Stomach smooth muscle (tissue), 2 donors: ENCODE measurements around the gene OBSCN.
A peak's percentile ranks its signal among the peaks of the same experiment; 100 is the strongest.

ENCODE experiments used
- H3K27ac ChIP-seq: one replicate; pipeline ENCODE4 v1.7.0; 2013; ENCODE audit warnings: mild to moderate bottlenecking, low read length, inconsistent platforms
- H3K27me3 ChIP-seq, 2 donors: one replicate each; pipeline ENCODE4 v1.7.0; 2013; ENCODE audit warnings: low read length in 2 of 2; ENCODE audit not compliant: insufficient read depth in 2 of 2, control insufficient read depth in 1 of 2
- H3K36me3 ChIP-seq, 2 donors: one replicate each; pipeline ENCODE4 v1.7.0; 2013; ENCODE audit warnings: low read length in 2 of 2; ENCODE audit not compliant: control insufficient read depth in 2 of 2, insufficient read depth in 2 of 2
- H3K4me1 ChIP-seq: one replicate; pipeline ENCODE4 v1.7.0; 2013; ENCODE audit warnings: low read length; ENCODE audit not compliant: control insufficient read depth, insufficient read depth
- H3K4me3 ChIP-seq, 2 donors: one replicate each; pipeline ENCODE4 v1.7.0; 2013; ENCODE audit warnings: low read length in 2 of 2
- H3K9ac ChIP-seq, 2 donors: one replicate each; pipeline ENCODE4 v1.7.0; 2013; ENCODE audit warnings: low read length in 2 of 2, mild to moderate bottlenecking in 1 of 2
- H3K9me3 ChIP-seq, 2 donors: one replicate each; pipeline ENCODE4 v1.7.0; 2013; ENCODE audit warnings: low read length in 2 of 2; ENCODE audit not compliant: control insufficient read depth in 2 of 2
- donor health status: healthy.
- donor health status: Pancreatic carcinoma.

Gene OBSCN

GRCh38 chr1:228209657-228210056, 1.8 kb downstream of the OBSCN start:
- peaks cover 9 to 13% of the 10 kb centered on the region in 2 donors for H3K27me3 ChIP-seq
- no peak overlapping the region for H3K4me3 ChIP-seq
- no peaks in the 10 kb centered on the region for H3K9me3 ChIP-seq

GRCh38 chr1:228210076-228210651, 2.3 kb downstream of the OBSCN start:
- Histone ChIP-seq H3K9ac (no peak overlapping the region), H3K27me3 (peaks cover 9 to 13% of the 10 kb centered on the region in 2 donors), H3K36me3 (no peaks in the 10 kb centered on the region), H3K27ac (no peak overlapping the region), H3K4me1 (peaks cover 12% of the 10 kb centered on the region), H3K9me3 (no peaks in the 10 kb centered on the region), H3K4me3 (no peak overlapping the region)

More at GRCh38 chr1:228209657-228210056, 1.8 kb downstream of the OBSCN start:
- Histone ChIP-seq H3K27ac (no peak overlapping the region), H3K4me1 (peaks cover 12% of the 10 kb centered on the region), H3K36me3 (no peaks in the 10 kb centered on the region), H3K9ac (no peak overlapping the region)

GRCh38 chr1:228210712-228211530, 3.1 kb downstream of the OBSCN start:
- Histone ChIP-seq H3K27me3 (peaks cover 9 to 13% of the 10 kb centered on the region in 2 donors), H3K9ac (no peak overlapping the region), H3K27ac (no peak overlapping the region), H3K36me3 (no peaks in the 10 kb centered on the region), H3K4me3 (no peak overlapping the region), H3K4me1 (peaks cover 12% of the 10 kb centered on the region), H3K9me3 (no peaks in the 10 kb centered on the region)

GRCh38 chr1:228211531-228212414, 3.9 kb downstream of the OBSCN start:
- H3K9me3 ChIP-seq, result no peaks in the 10 kb centered on the region
- H3K4me1 ChIP-seq, result peaks cover 12% of the 10 kb centered on the region
- H3K36me3 ChIP-seq, result no peaks in the 10 kb centered on the region
- H3K27me3 ChIP-seq, result peaks cover 9 to 13% of the 10 kb centered on the region in 2 donors
- no peak overlapping the region for H3K9ac ChIP-seq
- no peak overlapping the region for H3K4me3 ChIP-seq
- no peak overlapping the region for H3K27ac ChIP-seq

GRCh38 chr1:228212415-228212965, 4.6 kb downstream of the OBSCN start:
- Histone ChIP-seq H3K9me3 (no peaks in the 10 kb centered on the region), H3K27me3 (peaks cover 6 to 13% of the 10 kb centered on the region in 2 donors), H3K9ac (no peak overlapping the region), H3K4me3 (peak overlapping the region in 1 of 2 donors; percentile 8), H3K4me1 (peaks cover 12% of the 10 kb centered on the region), H3K27ac (no peak overlapping the region), H3K36me3 (no peaks in the 10 kb centered on the region)

GRCh38 chr1:228212966-228213844, 5.4 kb downstream of the OBSCN start:
- no peaks in the 10 kb centered on the region for H3K9me3 ChIP-seq
- peaks cover 12% of the 10 kb centered on the region for H3K4me1 ChIP-seq
- no peak overlapping the region for H3K27ac ChIP-seq
- H3K4me3 ChIP-seq, result peak overlapping the region; percentile 49 to 71
- no peaks in the 10 kb centered on the region for H3K36me3 ChIP-seq
- peaks cover 5 to 13% of the 10 kb centered on the region in 2 donors for H3K27me3 ChIP-seq
- no peak overlapping the region for H3K9ac ChIP-seq

GRCh38 chr1:228213917-228214808, 6.3 kb downstream of the OBSCN start:
- Histone ChIP-seq H3K4me1 (peaks cover 12% of the 10 kb centered on the region), H3K36me3 (no peaks in the 10 kb centered on the region), H3K9me3 (no peaks in the 10 kb centered on the region), H3K27me3 (peaks cover 5 to 13% of the 10 kb centered on the region in 2 donors), H3K4me3 (peak overlapping the region in 1 of 2 donors; percentile 29), H3K9ac (no peak overlapping the region), H3K27ac (no peak overlapping the region)

GRCh38 chr1:228214921-228215662, 7.2 kb downstream of the OBSCN start:
- Histone ChIP-seq H3K27ac (no peak overlapping the region), H3K36me3 (no peaks in the 10 kb centered on the region), H3K4me3 (no peak overlapping the region), H3K9ac (no peak overlapping the region), H3K9me3 (no peaks in the 10 kb centered on the region), H3K27me3 (peaks cover 3 to 13% of the 10 kb centered on the region in 2 donors), H3K4me1 (peaks cover 12% of the 10 kb centered on the region)

- no peaks in the 10 kb centered on the region for H3K36me3 ChIP-seq
- H3K27ac ChIP-seq, result no peak overlapping the region
- no peaks in the 10 kb centered on the region for H3K9me3 ChIP-seq
- H3K9ac ChIP-seq, result no peak overlapping the region
- H3K4me3 ChIP-seq, result no peak overlapping the region
- peaks cover 2 to 13% of the 10 kb centered on the region in 2 donors for H3K27me3 ChIP-seq
- peaks cover 12% of the 10 kb centered on the region for H3K4me1 ChIP-seq
These were observed 7.8 kb downstream of the OBSCN start for GRCh38 chr1:228215663-228216116.
